IMR-90 (cell line): ENCODE data around the gene MYO9B. TPM values are rescaled to one million over a fixed set of nuclear protein-coding genes. Genes with fewer than 3 reads are reported as not detected.

ENCODE experiments used
- ATAC-seq: fragments of 200-7000 bp; cut with Tn5 transposase; 2 replicates; pipeline ENCODE4 v1.9.1; 2020; ENCODE audit warnings: low read depth, mild to moderate bottlenecking, moderate library complexity
- BruUV-seq: library from RNA; stranded (reverse); fragments of 400-500 nt; replicated peaks from 2 replicates; lab custom pipeline; 2021; lab: Mats Ljungman, UMichigan
- CTCF ChIA-PET: fragments of 300-600 bp; formaldehyde crosslinking; extraction: SDS; loops from one replicate; lab custom pipeline; 2021; ENCODE audit warnings: antibody characterized with exemption; lab: Yijun Ruan, JAX
- POLR2A ChIA-PET: fragments of 300-600 bp; sonication (Branson Sonifier 250); formaldehyde crosslinking; loops from one replicate; lab custom pipeline; 2022; ENCODE audit warnings: antibody characterized with exemption; ENCODE audit not compliant: unreplicated experiment; lab: Charles Lee
- DNase-seq: peaks from one replicate; pipeline ENCODE4 v3.0.0; 2013
- H2AFZ ChIP-seq: replicated peaks from 2 replicates; pipeline ENCODE3; 2013; ENCODE audit warnings: low read length, mild to moderate bottlenecking; ENCODE audit not compliant: poor library complexity
- H2AK5ac ChIP-seq: 2 replicates; pipeline ENCODE4 v1.6.1; 2013; ENCODE audit warnings: low read depth, low read length, inconsistent platforms
- H2AK9ac ChIP-seq: replicated peaks from 2 replicates; pipeline ENCODE3; 2013; ENCODE audit warnings: mild to moderate bottlenecking, low read depth, low read length, moderate library complexity; ENCODE audit not compliant: poor library complexity
- H2BK120ac ChIP-seq: 2 replicates; pipeline ENCODE4 v1.6.1; 2013; ENCODE audit warnings: low read depth, low read length, inconsistent platforms
- H2BK15ac ChIP-seq: 3 replicates; pipeline ENCODE4 v1.6.1; 2013; ENCODE audit warnings: low read depth, low read length, inconsistent platforms
- H2BK20ac ChIP-seq: 2 replicates; pipeline ENCODE4 v1.6.1; 2013; ENCODE audit warnings: low read depth, mild to moderate bottlenecking, inconsistent platforms, low read length, moderate library complexity
- H2BK5ac ChIP-seq: 2 replicates; pipeline ENCODE4 v1.6.1; 2013; ENCODE audit warnings: mild to moderate bottlenecking, low read depth, low read length, inconsistent platforms; ENCODE audit not compliant: poor library complexity, severe bottlenecking
- H3K14ac ChIP-seq: replicated peaks from 2 replicates; pipeline ENCODE4 v1.6.1; 2013; ENCODE audit warnings: low read depth, low read length, inconsistent platforms
- H3K18ac ChIP-seq: 2 replicates; pipeline ENCODE4 v1.6.1; 2013; ENCODE audit warnings: low read depth, low read length, control low read depth
- H3K23ac ChIP-seq: 2 replicates; pipeline ENCODE4 v1.6.1; 2013; ENCODE audit warnings: low read depth, low read length, inconsistent platforms
- H3K27ac ChIP-seq: 2 replicates; pipeline ENCODE4 v1.5.1; 2013; ENCODE audit warnings: mild to moderate bottlenecking, control low read depth, low read length; ENCODE audit not compliant: insufficient read depth
- H3K27me3 ChIP-seq: 2 replicates; pipeline ENCODE4 v1.6.1; 2013; ENCODE audit warnings: low read length; ENCODE audit not compliant: control insufficient read depth, insufficient read depth
- H3K36me3 ChIP-seq: 2 replicates; pipeline ENCODE4 v1.6.1; 2013; ENCODE audit warnings: low read length, mixed read lengths; ENCODE audit not compliant: control insufficient read depth, insufficient read depth
- H3K4ac ChIP-seq: 2 replicates; pipeline ENCODE4 v1.6.1; 2013; ENCODE audit warnings: low read depth, low read length, inconsistent platforms
- H3K4me1 ChIP-seq: 2 replicates; pipeline ENCODE4 v1.6.1; 2013; ENCODE audit warnings: low read length, mixed read lengths; ENCODE audit not compliant: control insufficient read depth, insufficient read depth
- H3K4me2 ChIP-seq: 2 replicates; pipeline ENCODE4 v1.6.1; 2013; ENCODE audit warnings: low read depth, mild to moderate bottlenecking, control low read depth, low read length, moderate library complexity
- H3K4me3 ChIP-seq: 2 replicates; pipeline ENCODE4 v1.5.1; 2013; ENCODE audit warnings: low read depth, mild to moderate bottlenecking, control low read depth, low read length, moderate library complexity; ENCODE audit not compliant: insufficient read depth
- H3K56ac ChIP-seq: 2 replicates; pipeline ENCODE4 v1.6.1; 2013; ENCODE audit warnings: low read length, inconsistent platforms; ENCODE audit not compliant: insufficient read depth; ENCODE audit errors: extremely low read depth
- H3K79me1 ChIP-seq, 2 experiments: 2 replicates each; pipeline ENCODE4 v1.6.1; 2013; ENCODE audit warnings: low read length in 2 of 2, inconsistent platforms in 1 of 2, low read depth in 1 of 2
- H3K9ac ChIP-seq: 2 replicates; pipeline ENCODE4 v1.6.1; 2013; ENCODE audit warnings: low read depth, low read length, control low read depth
- H3K9me1 ChIP-seq: 2 replicates; pipeline ENCODE4 v1.6.1; 2013; ENCODE audit warnings: low read length, inconsistent platforms; ENCODE audit not compliant: insufficient read depth
- H3K9me3 ChIP-seq: 2 replicates; pipeline ENCODE4 v1.6.1; 2013; ENCODE audit warnings: low read length; ENCODE audit not compliant: control insufficient read depth, insufficient read depth
- H4K20me1 ChIP-seq: 2 replicates; pipeline ENCODE4 v1.6.1; 2013; ENCODE audit warnings: low read length, inconsistent platforms; ENCODE audit not compliant: insufficient read depth
- H4K5ac ChIP-seq: 2 replicates; pipeline ENCODE4 v1.6.1; 2013; ENCODE audit warnings: mild to moderate bottlenecking, low read depth, low read length, control low read depth
- H4K8ac ChIP-seq, 2 experiments: 2 replicates each; pipeline ENCODE4 v1.6.1; 2013; ENCODE audit warnings: low read depth in 2 of 2, low read length in 2 of 2, control low read depth in 1 of 2, inconsistent platforms in 1 of 2
- H4K91ac ChIP-seq: 2 replicates; pipeline ENCODE4 v1.6.1; 2013; ENCODE audit warnings: low read depth, low read length, inconsistent platforms; ENCODE audit not compliant: insufficient read depth
- CEBPB ChIP-seq: IDR thresholded peaks from 2 replicates; pipeline ENCODE4 v1.6.1; 2012; ENCODE audit warnings: low read depth, low read length, improper control_type of control experiment
- RFX5 ChIP-seq: IDR thresholded peaks from 2 replicates; pipeline ENCODE4 v1.8.0; 2012; ENCODE audit warnings: low read depth, mild to moderate bottlenecking, low read length, moderate library complexity
- SMC3 ChIP-seq: fragments of 150-350 bp; IDR thresholded peaks from 2 replicates; pipeline ENCODE4 v1.6.1; 2016; ENCODE audit warnings: low read depth, mild to moderate bottlenecking, antibody characterized with exemption, low read length, moderate library complexity
- WGBS, 2 experiments: methylation state at CpG; one replicate each; pipeline versions ENCODE4 v1.1.5 to v1.1.7; 2013; ENCODE audit warnings: missing lambda C conversion rate in 2 of 2; ENCODE audit not compliant: insufficient read length in 1 of 2; ENCODE audit errors: extremely low coverage in 2 of 2; 5-methylcytosine and 5-hydroxymethylcytosine counted together
- dilution Hi-C: fragments of 300-500 bp; cut with HindIII; formaldehyde crosslinking; loops from one replicate; pipeline ENCODE4 v1.14.3; 2018; ENCODE audit warnings: low sequenced_read_pairs; ENCODE audit not compliant: unreplicated experiment
- in situ Hi-C: fragments of 300-500 bp; cut with MboI; formaldehyde crosslinking; loops from 3 replicates; pipeline ENCODE4 v1.14.3; 2019; ENCODE audit warnings: low sequenced_read_pairs, inconsistent platforms, mixed read lengths
- intact Hi-C: fragments of 100-400 bp; cut with micrococcal nuclease; formaldehyde crosslinking; loops from 2 replicates; pipeline ENCODE4 v1.10.0; 2022
- polyA plus RNA-seq, 3 experiments: library from polyadenylated mRNA; depleted of rRNA; stranded (reverse); fragments of >200 nt; gene quantifications; 2 replicates each; pipeline ENCODE4 v1.2.3, GENCODE V29; 2012; ENCODE audit warnings: low replicate concordance in 1 of 3
- total RNA-seq: library from RNA; depleted of rRNA; stranded (reverse); fragments of >200 nt; gene quantifications from 2 replicates; pipeline ENCODE4 v1.2.3, GENCODE V29; 2012
- TF ChIP-seq, protein P1 (sequence below): conservative IDR thresholded peaks from 2 replicates; pipeline ENCODE4 v1.5.1; 2012; ENCODE audit warnings: mild to moderate bottlenecking, low read depth, low read length, improper control_type of control experiment
- TF ChIP-seq, protein P2 (sequence below): fragments of 150-350 bp; IDR thresholded peaks from 2 replicates; pipeline ENCODE4 v1.6.1; 2016; ENCODE audit warnings: low read depth, mild to moderate bottlenecking, low read length, moderate library complexity, borderline replicate concordance

MYO9B gene
- total and polyA plus RNA-seq, 2 of the 4 experiments (the other 2 are of a cell fraction): 61.8 to 77.8 TPM

- ATAC-seq (peak; percentile 48), DNase-seq (peak; percentile 22)
- Histone ChIP-seq H2BK15ac (no peak overlapping the region), H3K9me3 (no peaks in the 10 kb centered on the region), H3K9ac (no peak overlapping the region), H3K4ac (no peak overlapping the region), H3K27ac (no peak overlapping the region), H4K91ac (no peak overlapping the region), H2AFZ (peak overlapping the region; percentile 17), H3K4me3 (no peak overlapping the region), H2BK120ac (no peak overlapping the region), H3K23ac (no peak overlapping the region), H3K27me3 (peaks cover 4% of the 10 kb centered on the region; the same call in 1 of the 2 replicates), H3K14ac (no peak overlapping the region), H4K8ac (no peak overlapping the region), H3K4me2 (no peak overlapping the region; the same call in 1 of the 2 replicates), H3K4me1 (no peaks in the 10 kb centered on the region), H3K9me1 (no peaks in the 10 kb centered on the region), H3K79me1 (no peaks in the 10 kb centered on the region), H2BK20ac (no peak overlapping the region), H3K18ac (no peak overlapping the region), H3K36me3 (no peaks in the 10 kb centered on the region), H2BK5ac (no peak overlapping the region), H4K5ac (no peak overlapping the region), H2AK9ac (no peak overlapping the region), H3K56ac (no peak overlapping the region), H4K20me1 (no peaks in the 10 kb centered on the region), H2AK5ac (no peak overlapping the region)
- in situ Hi-C loops (no loop called here), intact Hi-C loops (no loop called here), dilution Hi-C loops (no loop called here)
- BruUV-seq: no TSS peak
- 0% methylated on average over 2 of the region's 11 CpGs; no CpG with 5 or more reads in 1 of the 2 experiments for WGBS, 2 experiments
- TF ChIP-seq SMC3 (no peak), RFX5 (no peak), CEBPB (no peak)
- TF ChIP-seq, protein P1, sequence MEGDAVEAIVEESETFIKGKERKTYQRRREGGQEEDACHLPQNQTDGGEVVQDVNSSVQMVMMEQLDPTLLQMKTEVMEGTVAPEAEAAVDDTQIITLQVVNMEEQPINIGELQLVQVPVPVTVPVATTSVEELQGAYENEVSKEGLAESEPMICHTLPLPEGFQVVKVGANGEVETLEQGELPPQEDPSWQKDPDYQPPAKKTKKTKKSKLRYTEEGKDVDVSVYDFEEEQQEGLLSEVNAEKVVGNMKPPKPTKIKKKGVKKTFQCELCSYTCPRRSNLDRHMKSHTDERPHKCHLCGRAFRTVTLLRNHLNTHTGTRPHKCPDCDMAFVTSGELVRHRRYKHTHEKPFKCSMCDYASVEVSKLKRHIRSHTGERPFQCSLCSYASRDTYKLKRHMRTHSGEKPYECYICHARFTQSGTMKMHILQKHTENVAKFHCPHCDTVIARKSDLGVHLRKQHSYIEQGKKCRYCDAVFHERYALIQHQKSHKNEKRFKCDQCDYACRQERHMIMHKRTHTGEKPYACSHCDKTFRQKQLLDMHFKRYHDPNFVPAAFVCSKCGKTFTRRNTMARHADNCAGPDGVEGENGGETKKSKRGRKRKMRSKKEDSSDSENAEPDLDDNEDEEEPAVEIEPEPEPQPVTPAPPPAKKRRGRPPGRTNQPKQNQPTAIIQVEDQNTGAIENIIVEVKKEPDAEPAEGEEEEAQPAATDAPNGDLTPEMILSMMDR: no peak
- TF ChIP-seq, protein P2, sequence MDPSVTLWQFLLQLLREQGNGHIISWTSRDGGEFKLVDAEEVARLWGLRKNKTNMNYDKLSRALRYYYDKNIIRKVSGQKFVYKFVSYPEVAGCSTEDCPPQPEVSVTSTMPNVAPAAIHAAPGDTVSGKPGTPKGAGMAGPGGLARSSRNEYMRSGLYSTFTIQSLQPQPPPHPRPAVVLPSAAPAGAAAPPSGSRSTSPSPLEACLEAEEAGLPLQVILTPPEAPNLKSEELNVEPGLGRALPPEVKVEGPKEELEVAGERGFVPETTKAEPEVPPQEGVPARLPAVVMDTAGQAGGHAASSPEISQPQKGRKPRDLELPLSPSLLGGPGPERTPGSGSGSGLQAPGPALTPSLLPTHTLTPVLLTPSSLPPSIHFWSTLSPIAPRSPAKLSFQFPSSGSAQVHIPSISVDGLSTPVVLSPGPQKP: no peak
- ChIA-PET POLR2A (no interaction called here), CTCF (no interaction called here)
Observed at GRCh38 chr19:17041976-17042375, 33.6 kb upstream of the MYO9B start.
